Measurements from ENCODE around the gene PEMT.
A peak's percentile ranks its signal among the peaks of the same experiment; 100 is the strongest.

Gene PEMT

DNA sequence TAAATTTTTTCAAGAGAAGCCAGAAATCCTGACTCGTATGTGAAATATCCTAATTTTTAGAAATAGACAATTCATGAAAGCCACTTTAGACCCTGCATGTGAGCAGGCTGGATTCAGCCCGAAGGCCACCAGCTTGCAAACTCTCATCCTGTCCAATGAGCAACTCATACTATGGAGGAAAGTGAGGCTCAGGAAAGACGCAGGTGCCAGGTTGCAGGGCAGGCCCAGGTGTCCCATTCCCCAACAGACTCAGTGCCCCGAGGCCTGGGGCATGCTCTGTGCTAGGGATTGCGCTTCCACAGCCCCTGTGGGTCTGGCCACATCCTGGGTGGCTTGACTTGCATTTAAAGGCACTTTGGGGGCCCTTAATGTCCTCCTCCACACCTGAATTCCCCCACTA is 78.6 kb downstream of the PEMT start:
- no peak for DNase-seq

DNA sequence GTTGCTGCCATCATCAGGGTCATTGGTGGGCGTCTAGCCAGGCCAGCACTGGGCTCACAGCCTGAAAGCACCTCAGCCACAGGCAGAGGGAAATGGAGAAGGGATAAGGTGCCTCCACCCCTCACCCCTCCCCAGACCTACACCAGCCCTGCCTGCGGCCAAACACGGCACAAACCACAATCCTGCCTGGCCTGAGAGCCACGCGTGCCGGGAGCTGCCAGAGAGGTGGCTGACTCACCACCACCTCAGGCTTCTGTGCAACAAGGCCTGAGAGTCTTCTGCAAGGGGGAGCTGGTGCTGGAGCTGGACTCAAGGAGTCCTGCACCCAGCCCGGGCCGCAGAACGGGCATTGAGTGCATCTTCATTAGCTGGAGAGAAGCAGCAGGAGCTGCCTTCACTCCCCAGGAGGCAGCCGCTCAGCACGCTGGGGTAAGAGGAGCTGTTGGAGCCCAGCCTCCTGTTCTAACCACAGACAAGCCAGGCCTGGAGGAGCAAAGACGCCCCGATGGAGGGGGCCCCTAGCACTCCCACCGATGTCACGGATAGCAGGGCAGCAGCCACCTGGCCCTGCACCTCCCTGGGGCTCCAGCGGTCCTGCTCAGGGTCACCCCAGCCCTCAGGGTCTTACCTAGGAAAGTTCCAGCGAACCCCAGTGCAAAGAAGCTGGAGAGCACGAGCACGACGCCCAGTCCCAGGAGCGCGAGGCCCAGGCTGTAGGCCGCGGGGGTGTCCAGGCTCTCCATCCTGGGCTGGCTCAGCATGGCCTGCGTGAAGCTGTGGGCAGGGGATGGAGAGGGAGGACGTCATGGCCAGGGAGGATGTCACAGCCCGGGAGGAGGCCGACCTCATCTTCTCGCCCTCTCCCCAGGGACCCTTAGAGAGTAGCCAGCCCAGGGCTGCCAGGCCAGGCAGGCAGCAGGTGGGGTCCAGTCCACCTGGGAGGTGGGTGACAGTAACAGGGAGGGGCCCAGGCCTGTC is 79.3 kb downstream of the PEMT start:
- peak; percentile 34 for DNase-seq

DNA sequence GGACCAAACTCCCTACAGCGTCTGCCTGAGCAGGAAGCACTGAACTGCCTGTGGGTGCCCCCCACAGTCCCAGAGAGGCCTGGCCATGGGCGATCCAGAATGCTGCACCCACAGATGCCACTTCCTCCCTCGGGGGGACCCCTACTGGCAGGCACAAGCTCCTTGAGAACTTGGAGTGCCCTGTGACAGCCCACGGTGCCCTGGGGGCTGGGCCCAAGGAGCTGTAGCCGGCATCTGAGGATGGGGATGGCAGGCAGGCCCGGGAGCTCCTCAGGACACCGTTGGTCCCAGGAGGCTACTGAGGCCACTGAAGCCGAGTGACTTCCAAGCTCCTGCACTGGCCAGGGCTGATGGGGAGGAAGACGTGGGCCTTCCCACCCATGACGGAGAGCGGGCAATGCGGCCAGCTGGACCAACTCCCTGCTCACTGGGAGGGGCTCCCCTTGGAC is 80.2 kb downstream of the PEMT start:
- no peak for DNase-seq

DNA sequence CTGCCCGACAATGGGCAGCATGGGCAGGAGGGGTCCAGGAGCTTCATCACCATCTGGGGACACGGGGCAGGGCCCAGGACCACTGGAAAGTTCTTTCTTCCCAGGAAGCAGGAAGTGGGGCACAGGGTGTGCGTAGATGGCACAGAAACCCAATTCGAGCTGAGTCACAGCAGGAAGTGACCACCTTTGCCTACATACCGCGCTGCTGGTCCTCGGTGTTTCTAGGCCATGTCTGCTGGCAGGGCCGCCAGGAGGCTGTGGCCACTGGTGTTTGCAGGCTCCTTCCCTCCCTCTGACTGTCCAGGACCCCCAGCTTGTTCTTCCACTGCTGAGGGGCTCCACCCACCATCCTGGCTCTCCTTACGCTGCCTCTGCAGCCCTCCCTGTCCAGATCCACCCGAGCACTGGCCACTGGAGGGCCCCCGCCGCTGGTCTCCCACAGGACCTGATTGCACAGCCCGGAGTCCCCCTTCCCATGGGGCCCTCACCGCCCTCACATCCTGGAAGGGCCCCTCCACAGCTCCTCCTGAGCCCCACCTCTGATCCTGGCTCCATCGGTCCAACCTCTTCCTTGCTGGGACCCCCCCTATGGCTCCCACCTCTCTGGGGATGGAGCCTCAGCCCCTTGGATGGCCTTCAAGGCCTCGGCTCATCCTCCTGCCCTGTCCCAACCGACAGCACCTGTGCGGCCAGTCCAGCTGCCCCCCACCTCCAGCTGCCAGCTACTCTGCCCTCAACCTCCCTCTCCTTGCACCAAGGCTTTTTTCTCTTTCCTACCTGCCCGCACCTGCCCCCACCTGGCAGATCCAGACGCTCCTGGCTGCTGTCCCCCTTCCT is 80.8 kb downstream of the PEMT start:
- DNase-seq, result no peak

DNA sequence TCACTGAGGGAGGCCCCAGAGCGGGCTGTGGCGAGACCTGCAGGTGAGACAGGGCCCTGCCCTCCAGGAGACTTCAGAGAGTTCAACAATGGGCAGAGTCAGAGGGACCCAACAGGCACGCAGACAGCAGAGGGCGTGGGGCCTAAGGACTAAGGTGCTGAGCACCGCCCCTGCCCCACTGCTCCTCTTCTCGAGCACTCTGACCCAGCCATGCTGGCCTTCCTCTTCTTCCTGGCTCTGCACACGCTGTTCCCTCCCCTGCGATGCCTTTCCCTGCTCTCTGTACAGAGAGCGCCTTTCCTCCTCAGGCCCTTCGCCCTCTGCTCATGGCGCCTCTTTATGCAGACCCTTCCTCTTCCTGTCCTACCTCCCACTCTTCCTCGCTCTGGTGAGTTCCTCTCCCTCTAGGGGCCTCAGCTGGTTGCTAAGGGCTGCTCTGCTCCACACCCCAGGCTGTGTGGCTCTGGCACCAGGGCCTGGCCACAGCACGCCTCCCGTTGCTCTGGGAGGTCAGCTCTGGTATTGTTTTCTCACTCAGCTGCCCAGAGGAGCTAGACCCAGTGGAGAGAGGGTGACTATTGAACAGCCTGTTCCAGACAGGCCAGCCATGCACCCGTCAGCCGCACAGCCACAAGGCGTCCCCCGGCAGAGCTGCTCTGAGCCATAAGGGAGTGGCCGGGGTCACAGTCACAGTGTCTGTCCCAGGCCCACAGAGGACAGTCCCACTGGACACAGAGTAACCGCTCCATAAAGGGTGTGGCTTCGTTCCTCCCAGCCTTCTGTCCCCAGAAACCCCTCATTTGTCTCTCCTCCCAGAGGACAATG is 81.7 kb downstream of the PEMT start:
- DNase-seq, result no peak

- DNase-seq, result no peak
Observed at GRCh38 chr17:17508646-17509591, 82.6 kb downstream of the PEMT start.

- no peak for DNase-seq
Observed at GRCh38 chr17:17508019-17508535, 83.4 kb downstream of the PEMT start.

GRCh38 chr17:17507465-17508011 is 84.0 kb downstream of the PEMT start:
- DNase-seq, result no peak

DNA sequence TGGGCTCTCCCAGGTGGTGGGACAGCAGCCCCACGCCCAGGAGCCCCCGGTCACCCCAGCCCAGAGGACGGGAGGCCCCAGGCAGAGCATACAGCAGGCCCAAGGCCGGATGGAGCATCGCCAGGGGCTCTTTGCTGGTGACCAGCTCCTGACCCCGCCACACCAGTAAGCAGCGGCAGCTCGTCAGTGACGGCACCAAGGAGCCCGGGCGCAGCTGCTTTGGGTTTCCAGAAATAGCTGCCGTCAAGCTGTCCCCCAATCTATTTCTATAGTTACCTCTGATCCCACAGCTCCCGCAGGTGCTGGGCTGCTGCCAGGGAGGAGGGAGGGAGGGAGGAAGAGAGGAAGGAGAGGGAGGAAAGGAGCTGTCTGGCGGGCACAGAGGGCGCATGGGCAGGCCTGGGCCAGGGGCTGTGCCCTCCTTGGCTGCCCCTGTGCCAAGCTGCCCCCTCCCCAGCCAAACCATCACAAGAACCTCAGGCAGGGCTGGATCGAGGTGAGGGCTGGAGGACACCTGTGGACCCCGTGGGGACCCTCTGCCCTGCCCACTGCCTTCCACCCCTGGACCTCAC is 84.5 kb downstream of the PEMT start:
- DNase-seq, result no peak

DNA sequence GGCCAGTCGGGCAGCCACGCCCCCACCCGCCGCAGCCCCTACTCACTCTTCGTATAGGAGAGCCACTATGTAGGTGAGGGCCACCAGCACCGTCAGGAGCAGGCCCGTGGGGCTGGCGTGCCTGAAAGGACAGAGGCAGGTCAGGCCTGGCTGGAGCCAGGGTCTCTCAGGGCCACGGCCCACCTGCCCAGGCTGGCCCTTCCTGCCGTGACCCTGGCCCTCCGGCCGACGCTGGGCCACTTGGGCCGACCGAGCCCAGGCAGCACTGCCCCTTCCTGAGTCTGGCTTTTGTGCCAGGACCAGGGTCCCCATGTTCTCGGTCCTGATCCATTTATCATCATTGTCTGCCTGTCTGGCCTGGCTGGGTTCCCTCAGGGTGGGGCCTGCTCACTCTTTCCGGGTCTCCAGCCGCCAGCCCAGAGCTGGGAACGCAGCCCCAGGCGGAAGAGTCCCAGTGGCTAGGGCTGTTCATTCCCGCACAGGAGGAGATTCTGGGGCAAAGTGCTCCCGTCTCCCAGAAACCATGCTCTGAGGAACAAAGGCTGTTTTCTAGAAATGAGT is 85.2 kb downstream of the PEMT start:
- DNase-seq, result no peak

DNA sequence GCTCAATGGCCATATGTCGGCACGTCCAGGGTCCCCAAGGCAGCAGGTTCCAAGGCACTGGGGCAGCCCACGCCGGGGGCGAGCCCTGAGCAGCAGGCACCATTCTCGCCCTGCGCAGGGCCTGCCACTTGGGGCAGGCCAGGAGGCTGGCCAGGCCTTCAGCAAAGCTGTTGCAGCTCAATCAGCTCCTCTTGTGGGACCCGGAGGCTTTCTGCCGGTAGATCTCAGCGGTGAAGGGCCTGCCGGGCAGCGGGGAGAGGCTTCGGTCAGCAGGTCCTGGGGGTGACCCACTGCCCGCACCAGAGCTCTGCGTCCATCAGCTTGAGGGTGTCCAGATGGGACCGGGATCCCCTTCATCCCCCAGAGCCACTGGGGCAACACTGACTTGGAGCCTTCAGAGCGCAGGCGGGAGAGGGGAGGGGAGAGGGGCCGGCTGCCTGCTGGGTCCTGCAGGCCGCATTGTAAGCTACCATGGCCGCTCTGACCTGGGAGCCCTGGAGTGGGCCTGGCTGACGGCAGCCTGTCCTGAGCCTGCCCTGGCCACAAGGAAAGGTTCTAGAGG is 85.8 kb downstream of the PEMT start:
- DNase-seq, result no peak

DNA sequence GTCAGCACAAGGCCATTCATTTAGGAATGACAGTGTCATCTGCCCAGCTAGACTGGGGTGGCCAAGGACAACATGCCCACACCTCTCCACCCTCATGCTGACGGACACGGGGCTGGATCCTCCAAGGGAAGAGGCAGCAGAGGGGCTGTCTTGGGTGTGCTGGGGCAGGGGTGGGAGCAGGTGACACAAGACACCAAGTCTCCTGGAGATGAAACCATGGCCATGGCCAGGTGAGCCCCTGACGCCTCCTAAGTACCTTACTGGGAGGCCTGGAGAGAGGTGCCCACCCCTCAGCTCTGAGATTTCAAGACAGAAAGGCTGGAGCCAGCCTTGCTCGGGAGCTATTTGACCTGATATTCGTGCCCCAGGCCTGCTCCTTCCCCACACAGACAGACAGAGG is 86.4 kb downstream of the PEMT start:
- no peak for DNase-seq

- no peak for DNase-seq
Observed at GRCh38 chr17:17504341-17505140, 87.0 kb downstream of the PEMT start.

DNA sequence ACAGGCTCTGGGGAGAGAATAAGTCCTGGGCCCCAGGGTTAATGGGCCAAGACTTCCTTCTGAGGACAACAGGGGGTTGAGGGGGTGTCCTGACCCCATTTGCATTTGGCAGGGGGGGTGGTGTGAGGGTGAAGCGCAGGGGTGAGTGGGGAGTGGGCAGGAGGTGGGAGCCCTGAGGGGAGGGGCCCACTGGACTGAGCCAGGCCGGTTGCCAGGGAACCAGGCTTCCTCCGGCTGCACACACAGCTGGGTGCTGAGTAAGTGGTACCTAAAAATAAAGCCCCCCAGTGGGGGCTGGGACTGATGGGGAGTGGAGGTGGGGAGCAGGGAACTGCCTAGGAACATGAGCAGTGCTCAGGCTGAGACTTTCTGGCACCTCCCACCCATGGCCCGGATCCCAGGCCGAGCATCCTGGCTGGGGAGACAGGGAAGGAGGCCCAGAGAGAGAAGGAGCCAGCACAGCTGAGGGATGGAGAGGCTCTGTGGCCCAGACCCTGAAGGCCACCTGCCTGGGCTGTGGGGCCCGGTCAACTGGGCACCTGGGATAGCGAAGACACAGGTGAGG is 87.9 kb downstream of the PEMT start:
- DNase-seq, result no peak

DNA sequence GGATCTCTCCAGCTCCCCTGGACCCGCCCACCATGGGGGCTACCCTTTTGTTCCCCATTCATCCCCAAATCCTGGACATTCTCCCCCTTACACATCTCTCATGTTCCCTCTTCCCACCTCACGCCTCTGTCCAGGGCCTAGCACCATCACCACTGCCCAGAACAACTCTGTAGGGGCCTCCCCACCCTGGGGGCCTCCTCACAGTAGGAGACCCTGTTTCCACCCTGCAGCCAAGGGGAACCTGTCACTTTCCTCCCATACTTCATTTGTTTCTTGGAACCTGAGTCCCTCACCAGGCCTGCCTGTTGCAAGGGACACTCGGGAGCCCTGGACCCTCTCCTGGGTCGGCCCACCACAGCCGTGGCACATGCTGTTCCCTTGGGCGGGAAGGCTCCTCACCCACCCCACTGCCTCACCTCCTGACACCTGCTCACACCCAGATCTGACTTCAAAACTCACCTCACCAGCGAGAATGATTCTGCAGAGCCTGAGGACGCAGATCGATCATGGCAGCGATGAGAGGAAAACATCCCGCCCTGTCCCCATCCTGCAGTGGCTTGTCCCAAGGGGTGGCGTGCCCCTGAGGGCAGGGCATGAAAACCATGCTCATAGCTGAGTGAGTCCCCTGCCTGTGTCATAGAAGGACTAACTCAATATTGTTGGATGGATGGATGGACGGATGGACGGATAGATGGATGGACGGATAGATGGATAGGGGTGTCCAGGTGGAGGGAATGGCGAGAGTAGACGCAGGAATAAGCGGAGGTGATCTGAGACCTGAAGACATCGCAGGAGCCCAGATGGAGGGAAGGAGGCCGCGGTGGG is 88.6 kb downstream of the PEMT start:
- DNase-seq, result no peak

GRCh38 chr17:17500999-17501605 is 90.4 kb downstream of the PEMT start:
- no peak for DNase-seq

- no peak for DNase-seq
Observed at GRCh38 chr17:17499402-17500145, 91.9 kb downstream of the PEMT start.
